GM23338 (cell line): ENCODE results near the gene COL4A3. TPM values are rescaled to one million over a fixed set of nuclear protein-coding genes. Genes with fewer than 3 reads are reported as not detected.

Source experiments
- CREB1 ChIP-seq: fragments of 250-450 bp; sonication (Bioruptor Pico); IDR thresholded peaks from 2 replicates; pipeline ENCODE4 v1.5.0; 2020; ENCODE audit warnings: low read depth, mild to moderate bottlenecking, moderate library complexity
- CTCF ChIP-seq, 2 experiments: fragments of 200-600 bp in 1 of 2; sonication (generic) in 1 of 2; conservative IDR thresholded peaks; 2 replicates each; pipeline versions ENCODE4 v1.5.1 to v1.6.1; 2016 to 2017; ENCODE audit warnings: antibody characterized with exemption in 2 of 2, low read depth in 2 of 2, mild to moderate bottlenecking in 2 of 2, moderate library complexity in 1 of 2
- ETS1 ChIP-seq: IDR thresholded peaks from 2 replicates; pipeline ENCODE4 v1.6.1; 2016; ENCODE audit warnings: antibody characterized with exemption
- EZH2 ChIP-seq: fragments of 200-600 bp; sonication (generic); IDR thresholded peaks from one replicate; pipeline ENCODE4 v1.8.0; 2017; ENCODE audit warnings: antibody characterized with exemption, mild to moderate bottlenecking, low read depth; ENCODE audit not compliant: unreplicated experiment
- JUNB ChIP-seq: IDR thresholded peaks from one replicate; pipeline ENCODE4 v1.6.1; 2016; ENCODE audit warnings: antibody characterized with exemption; ENCODE audit not compliant: unreplicated experiment
- POLR2AphosphoS5 ChIP-seq: IDR thresholded peaks from 2 replicates; pipeline ENCODE4 v1.6.1; 2016; ENCODE audit warnings: antibody characterized with exemption, low read depth
- STAT1 ChIP-seq: IDR thresholded peaks from one replicate; pipeline ENCODE4 v1.6.1; 2016; ENCODE audit warnings: antibody characterized with exemption; ENCODE audit not compliant: unreplicated experiment
- ZNF331 ChIP-seq: fragments of 250-450 bp; sonication (Bioruptor Pico); IDR thresholded peaks from 2 replicates; pipeline ENCODE4 v1.5.0; 2020; ENCODE audit warnings: low read depth, mild to moderate bottlenecking, moderate library complexity
- ZNF462 ChIP-seq: fragments of 250-450 bp; sonication (Bioruptor Pico); IDR thresholded peaks from 2 replicates; pipeline ENCODE4 v1.5.0; 2020; ENCODE audit warnings: mild to moderate bottlenecking, moderate library complexity
- polyA plus RNA-seq: library from polyadenylated mRNA; unstranded; fragments of >200 nt; fragmentation: Nextera tagmentation; extraction: Ambion mirVana; gene quantifications from 2 replicates; pipeline ENCODE4 v1.2.1, GENCODE V29; 2016
- total RNA-seq: library from RNA; depleted of rRNA; stranded (reverse); fragments of >200 nt; shearing (Covaris generic); gene quantifications from 2 replicates; pipeline ENCODE4 v1.2.3, GENCODE V29; 2014

Gene COL4A3
- total and polyA plus RNA-seq, 2 experiments from 2014 or later = 1.1 to 3.5 TPM

GRCh38 chr2:227325839-227326195, 161.4 kb downstream of the COL4A3 start (continued):
- TF ChIP-seq ZNF462 (CRISPR knock-in tag) (no peak), ETS1 (no peak), JUNB (no peak), STAT1 (no peak), CREB1 (CRISPR knock-in tag) (no peak), POLR2AphosphoS5 (no peak), ZNF331 (CRISPR knock-in tag) (no peak), CTCF (conservative IDR thresholded peaks at IDR 0.05; ENCODE audit: low read depth in 2 of 2) (no peak), EZH2 (no peak)
